Measurements from ENCODE around the gene TENT4B. TPM values are rescaled to one million over a fixed set of nuclear protein-coding genes. Genes with fewer than 3 reads are reported as not detected.
"Not testable (repeated sequence)": the region's sequence is repeated elsewhere in the genome, so short reads cannot be mapped to it uniquely, and the experiment has no call there.

The TENT4B gene
- total and polyA plus RNA-seq, 2 donors (not counting 1 experiment from before 2014, with no cell fraction given), result 11.1 to 12.2 TPM

DNA sequence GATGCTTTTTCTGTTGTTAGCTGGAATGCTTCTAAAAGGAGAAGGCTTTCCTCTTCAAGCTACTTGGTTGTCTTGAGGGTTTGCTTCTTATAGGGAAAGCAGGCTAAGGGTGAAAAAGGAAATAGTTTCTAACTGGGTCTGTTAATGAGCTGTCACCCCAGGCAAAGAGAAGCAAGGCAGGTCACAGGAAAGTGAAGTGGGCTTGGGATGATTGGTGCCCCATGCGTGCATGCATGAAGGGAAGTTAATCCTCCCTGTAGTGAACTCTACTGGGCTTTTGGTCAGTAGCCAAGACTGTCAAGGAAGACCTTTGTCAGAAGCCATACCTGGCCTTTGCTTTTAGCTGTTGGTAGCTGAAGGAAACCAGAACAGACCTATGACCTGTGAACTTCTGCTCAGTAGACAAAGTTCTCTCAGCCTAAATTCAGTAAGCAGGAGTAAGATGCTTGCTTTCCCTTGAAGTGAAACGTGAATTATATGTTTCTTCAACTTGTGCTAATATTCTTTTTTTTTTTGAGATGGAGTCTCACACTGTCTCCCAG lies 16.5 kb downstream of the TENT4B start:
- H3K36me3 ChIP-seq (ENCODE audit: control insufficient read depth, insufficient read depth, low read length), result no peaks in the 10 kb centered on the region
- no peak overlapping the region for H3K9ac ChIP-seq (ENCODE audit: insufficient read depth, low read length)
- H4K20me1 ChIP-seq (ENCODE audit: control insufficient read depth, extremely low read depth, insufficient read depth, low read length), result no peaks in the 10 kb centered on the region
- TF ChIP-seq EZH2 (IDR thresholded peaks at IDR 0.05; ENCODE audit: low read length, missing control alignments), result no peak
- TF ChIP-seq, protein P1, sequence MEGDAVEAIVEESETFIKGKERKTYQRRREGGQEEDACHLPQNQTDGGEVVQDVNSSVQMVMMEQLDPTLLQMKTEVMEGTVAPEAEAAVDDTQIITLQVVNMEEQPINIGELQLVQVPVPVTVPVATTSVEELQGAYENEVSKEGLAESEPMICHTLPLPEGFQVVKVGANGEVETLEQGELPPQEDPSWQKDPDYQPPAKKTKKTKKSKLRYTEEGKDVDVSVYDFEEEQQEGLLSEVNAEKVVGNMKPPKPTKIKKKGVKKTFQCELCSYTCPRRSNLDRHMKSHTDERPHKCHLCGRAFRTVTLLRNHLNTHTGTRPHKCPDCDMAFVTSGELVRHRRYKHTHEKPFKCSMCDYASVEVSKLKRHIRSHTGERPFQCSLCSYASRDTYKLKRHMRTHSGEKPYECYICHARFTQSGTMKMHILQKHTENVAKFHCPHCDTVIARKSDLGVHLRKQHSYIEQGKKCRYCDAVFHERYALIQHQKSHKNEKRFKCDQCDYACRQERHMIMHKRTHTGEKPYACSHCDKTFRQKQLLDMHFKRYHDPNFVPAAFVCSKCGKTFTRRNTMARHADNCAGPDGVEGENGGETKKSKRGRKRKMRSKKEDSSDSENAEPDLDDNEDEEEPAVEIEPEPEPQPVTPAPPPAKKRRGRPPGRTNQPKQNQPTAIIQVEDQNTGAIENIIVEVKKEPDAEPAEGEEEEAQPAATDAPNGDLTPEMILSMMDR (conservative IDR thresholded peaks at IDR 0.05 in 1 of 2, IDR thresholded peaks at IDR 0.05 in 1 of 2; ENCODE audit: low read depth in 1 of 2, low read length in 2 of 2), result no peak
- no peak overlapping the region for H3K4me3 ChIP-seq (replicated peaks in 1 of 4; ENCODE audit: control extremely low read depth in 1 of 4, insufficient read depth in 1 of 4, low read depth in 3 of 4, low read length in 4 of 4)
- no peak overlapping the region for H3K27ac ChIP-seq (ENCODE audit: insufficient read depth, low read length)
- peaks cover 61% of the 10 kb centered on the region for H3K79me2 ChIP-seq (ENCODE audit: control insufficient read depth, insufficient read depth, low read length)
- H3K27me3 ChIP-seq (ENCODE audit: control insufficient read depth, insufficient read depth, low read length), result no peaks in the 10 kb centered on the region
- H2AFZ ChIP-seq (ENCODE audit: low read length), result no peak overlapping the region
- no peak for DNase-seq (ENCODE audit: low read depth in 2 of 2)
- H3K4me2 ChIP-seq (ENCODE audit: extremely low read depth, insufficient read depth, low read length), result no peak overlapping the region
- no peaks in the 10 kb centered on the region for H3K9me3 ChIP-seq (ENCODE audit: control insufficient read depth, insufficient read depth, low read depth, low read length)
- peaks cover 4% of the 10 kb centered on the region for H3K4me1 ChIP-seq (ENCODE audit: control insufficient read depth, extremely low read depth, insufficient read depth, low read length)

DNA sequence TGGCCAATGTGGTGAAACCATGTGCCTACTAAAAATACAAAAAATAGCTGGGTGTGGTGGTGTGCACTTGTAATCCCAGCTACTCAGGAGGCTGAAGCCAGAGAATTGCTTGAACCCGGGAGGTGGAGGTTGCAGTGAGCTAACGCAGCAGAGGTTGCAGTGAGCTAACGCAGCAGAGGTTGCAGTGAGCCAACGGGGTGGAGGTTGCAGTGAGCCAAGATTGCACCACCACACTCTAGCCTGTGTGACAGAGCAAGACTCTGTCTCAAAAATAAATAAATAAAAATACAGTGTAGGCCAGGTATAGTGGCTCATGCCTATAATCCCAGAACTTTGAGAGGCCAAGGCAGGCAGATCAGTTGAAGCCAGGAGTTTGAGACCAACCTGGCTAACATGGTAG lies 18.7 kb downstream of the TENT4B start:
- H3K27me3 ChIP-seq (ENCODE audit: control insufficient read depth, insufficient read depth, low read length); H3K4me1 ChIP-seq (ENCODE audit: control insufficient read depth, extremely low read depth, insufficient read depth, low read length); H3K4me3 ChIP-seq (replicated peaks in 1 of 4; ENCODE audit: control extremely low read depth in 1 of 4, insufficient read depth in 1 of 4, low read depth in 3 of 4, low read length in 4 of 4); H2AFZ ChIP-seq (ENCODE audit: low read length); H3K4me2 ChIP-seq (ENCODE audit: extremely low read depth, insufficient read depth, low read length); H3K27ac ChIP-seq (ENCODE audit: insufficient read depth, low read length); H3K9ac ChIP-seq (ENCODE audit: insufficient read depth, low read length); H4K20me1 ChIP-seq (ENCODE audit: control insufficient read depth, extremely low read depth, insufficient read depth, low read length); H3K36me3 ChIP-seq (ENCODE audit: control insufficient read depth, insufficient read depth, low read length); H3K9me3 ChIP-seq (ENCODE audit: control insufficient read depth, insufficient read depth, low read depth, low read length); DNase-seq (ENCODE audit: low read depth in 2 of 2): not testable (repeated sequence)
- H3K79me2 ChIP-seq (ENCODE audit: control insufficient read depth, insufficient read depth, low read length), result peaks cover 54% of the 10 kb centered on the region

DNA sequence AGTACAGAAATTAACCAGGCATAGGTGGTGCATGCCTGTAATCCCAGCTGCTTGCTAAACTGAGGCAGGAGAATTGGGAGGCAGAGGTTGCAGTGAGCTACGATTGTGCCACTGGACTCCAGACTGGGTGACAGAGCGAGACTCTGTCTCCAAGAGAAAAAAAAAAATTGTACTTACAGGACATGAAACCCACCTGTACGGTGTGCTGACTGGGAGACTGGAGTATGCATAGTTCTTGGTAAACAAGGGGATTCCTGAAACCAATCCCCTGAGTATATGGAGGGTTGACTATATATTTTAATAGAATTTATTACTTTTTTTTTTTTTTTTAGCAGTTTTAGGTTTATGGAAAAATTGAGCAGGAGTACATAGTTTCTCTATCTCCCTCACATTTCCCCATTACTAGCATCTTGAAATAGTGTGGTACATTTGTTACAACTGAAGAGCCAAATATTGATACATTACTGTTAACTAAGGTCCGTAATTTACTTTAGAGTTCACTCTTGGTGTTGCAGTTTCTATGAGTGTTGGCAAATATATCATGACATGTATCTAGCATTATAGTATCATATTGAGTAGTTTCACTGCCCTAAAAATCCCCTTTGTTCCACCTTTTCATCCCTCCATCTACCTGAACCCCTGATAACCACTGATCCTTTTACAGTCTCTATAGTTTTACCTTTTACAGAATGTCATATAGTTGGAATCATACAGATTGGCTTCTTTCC lies 19.3 kb downstream of the TENT4B start:
- H3K36me3 ChIP-seq (ENCODE audit: control insufficient read depth, insufficient read depth, low read length), result no peaks in the 10 kb centered on the region
- TF ChIP-seq, protein P1 (conservative IDR thresholded peaks at IDR 0.05 in 1 of 2, IDR thresholded peaks at IDR 0.05 in 1 of 2; ENCODE audit: low read depth in 1 of 2, low read length in 2 of 2), result no peak
- no peak for TF ChIP-seq EZH2 (IDR thresholded peaks at IDR 0.05; ENCODE audit: low read length, missing control alignments)

More for the DNA sequence above, 19.3 kb downstream of the TENT4B start:
- Histone ChIP-seq H3K27me3 (ENCODE audit: control insufficient read depth, insufficient read depth, low read length) (no peaks in the 10 kb centered on the region), H3K4me3 (replicated peaks in 1 of 4; ENCODE audit: control extremely low read depth in 1 of 4, insufficient read depth in 1 of 4, low read depth in 3 of 4, low read length in 4 of 4) (no peak overlapping the region), H3K9ac (ENCODE audit: insufficient read depth, low read length) (no peak overlapping the region), H3K9me3 (ENCODE audit: control insufficient read depth, insufficient read depth, low read depth, low read length) (no peaks in the 10 kb centered on the region), H3K79me2 (ENCODE audit: control insufficient read depth, insufficient read depth, low read length) (peaks cover 52% of the 10 kb centered on the region), H4K20me1 (ENCODE audit: control insufficient read depth, extremely low read depth, insufficient read depth, low read length) (no peaks in the 10 kb centered on the region), H3K4me2 (ENCODE audit: extremely low read depth, insufficient read depth, low read length) (no peak overlapping the region), H3K4me1 (ENCODE audit: control insufficient read depth, extremely low read depth, insufficient read depth, low read length) (no peaks in the 10 kb centered on the region), H2AFZ (ENCODE audit: low read length) (no peak overlapping the region), H3K27ac (ENCODE audit: insufficient read depth, low read length) (no peak overlapping the region)
- DNase-seq (ENCODE audit: low read depth in 2 of 2), result no peak
